Panc1 (cell line): ENCODE results near the gene CARM1. TPM values are rescaled to one million over a fixed set of nuclear protein-coding genes. Genes with fewer than 3 reads are reported as not detected.

Experiments
- ATAC-seq: fragments of 200-7000 bp; cut with Tn5 transposase; 2 replicates; pipeline ENCODE4 v1.9.1; 2020; ENCODE audit warnings: mild to moderate bottlenecking, moderate library complexity
- BruUV-seq: library from RNA; stranded (reverse); fragments of 400-500 nt; replicated peaks from 2 replicates; lab custom pipeline; 2021; lab: Mats Ljungman, UMichigan
- CTCF ChIA-PET: fragments of 300-600 bp; sonication (Branson Sonifier 250); formaldehyde crosslinking; loops from one replicate; lab custom pipeline; 2022; ENCODE audit warnings: antibody characterized with exemption; lab: Charles Lee
- POLR2A ChIA-PET: fragments of 300-600 bp; sonication (Branson Sonifier 250); formaldehyde crosslinking; loops from one replicate; lab custom pipeline; 2022; ENCODE audit warnings: antibody characterized with exemption; lab: Charles Lee
- DNase-seq: peaks from one replicate; pipeline ENCODE4 v3.0.0-alpha.2; 2010; ENCODE audit warnings: low read depth, low spot score
- H3K27ac ChIP-seq: 2 replicates; pipeline ENCODE4 v1.5.1; 2011; ENCODE audit warnings: mild to moderate bottlenecking, low read length, inconsistent platforms
- H3K27me3 ChIP-seq: fragments of 200-500 bp; sonication (Bioruptor generic); 2 replicates; pipeline ENCODE4 v1.6.0; 2014; ENCODE audit warnings: low read length, inconsistent platforms; ENCODE audit not compliant: control insufficient read depth, insufficient read depth
- H3K36me3 ChIP-seq: fragments of 200-500 bp; sonication (Bioruptor generic); 2 replicates; pipeline ENCODE4 v1.5.1; 2014; ENCODE audit warnings: inconsistent platforms, mild to moderate bottlenecking, low read length, moderate library complexity; ENCODE audit not compliant: control insufficient read depth, insufficient read depth
- H3K4me1 ChIP-seq: 2 replicates; pipeline ENCODE4 v1.5.1; 2011; ENCODE audit warnings: inconsistent platforms, mild to moderate bottlenecking, low read length, moderate library complexity; ENCODE audit not compliant: control insufficient read depth, insufficient read depth
- H3K4me3 ChIP-seq, 2 experiments: 2 replicates each; pipeline ENCODE4 v1.5.1; 2011 to 2012; ENCODE audit warnings: low read depth in 2 of 2, low read length in 2 of 2, mild to moderate bottlenecking in 2 of 2, inconsistent platforms in 1 of 2, moderate library complexity in 1 of 2
- H3K9me3 ChIP-seq: fragments of 200-500 bp; sonication (Bioruptor generic); 2 replicates; pipeline ENCODE4 v1.5.1; 2014; ENCODE audit warnings: low read depth, mild to moderate bottlenecking, inconsistent platforms, low read length, moderate library complexity; ENCODE audit not compliant: control insufficient read depth, insufficient read depth
- CTCF ChIP-seq: fragments of 450-650 bp; IDR thresholded peaks from 2 replicates; pipeline ENCODE4 v1.5.1; 2017; ENCODE audit warnings: mild to moderate bottlenecking
- POLR2AphosphoS5 ChIP-seq: IDR thresholded peaks from 2 replicates; pipeline ENCODE4 v1.6.1; 2012; ENCODE audit warnings: mild to moderate bottlenecking, low read depth, low read length, moderate library complexity
- REST ChIP-seq, 2 experiments: IDR thresholded peaks; 2 replicates each; pipeline ENCODE4 v1.6.1; 2011 to 2012; ENCODE audit warnings: low read depth in 2 of 2, control low read depth in 1 of 2, low read length in 1 of 2, mild to moderate bottlenecking in 1 of 2, moderate library complexity in 1 of 2; ENCODE audit not compliant: insufficient read depth in 1 of 2
- SIN3A ChIP-seq: IDR thresholded peaks from 2 replicates; pipeline ENCODE4 v1.6.1; 2012; ENCODE audit warnings: low read depth, mild to moderate bottlenecking, low read length, moderate library complexity, borderline replicate concordance; ENCODE audit not compliant: insufficient read depth
- TCF7L2 ChIP-seq: IDR thresholded peaks from 2 replicates; pipeline ENCODE4 v1.6.1; 2011; ENCODE audit warnings: mild to moderate bottlenecking, low read depth, low read length, inconsistent platforms
- in situ Hi-C: cut with HindIII; loops from 2 replicates; pipeline ENCODE4 v1.10.0; 2016; ENCODE audit warnings: low sequenced_read_pairs, low pct_unique_long_range_greater_than_20kb
- intact Hi-C: fragments of 100-400 bp; cut with micrococcal nuclease; formaldehyde crosslinking; loops from one replicate; pipeline ENCODE4 v1.10.0; 2022; ENCODE audit not compliant: unreplicated experiment
- total RNA-seq: library from RNA; stranded (reverse); gene quantifications from one replicate; pipeline ENCODE4 v1.2.1, GENCODE V29; 2021; ENCODE audit not compliant: unreplicated experiment

Gene CARM1
- total RNA-seq, 1 experiment from 2014 or later: 44.9 TPM

GRCh38 chr19:10828981-10829821 is 42.2 kb upstream of the CARM1 start:
- ChIA-PET CTCF (interaction anchor here (0.6 to 1.0 kb wide), 3 partner anchors 9 to 110 kb away, joined by 3 to 5 read pairs (median 3); no protein-coding TSS in a partner anchor), POLR2A (no interaction called here)
- BruUV-seq: no TSS peak
- Histone ChIP-seq H3K4me3 (no peak overlapping the region), H3K36me3 (no peaks in the 10 kb centered on the region), H3K27me3 (no peaks in the 10 kb centered on the region), H3K4me1 (no peaks in the 10 kb centered on the region), H3K27ac (no peak overlapping the region), H3K9me3 (no peaks in the 10 kb centered on the region)
- ATAC-seq: peak; percentile 46
- in situ Hi-C loops: no loop called here
- intact Hi-C loops: no loop called here
- no peak for TF ChIP-seq REST (IDR thresholded peaks at IDR 0.05; ENCODE audit: insufficient read depth in 1 of 2, low read depth in 2 of 2, low read length in 1 of 2)
- peak; percentile 47; the same call in 1 of the 2 replicates for TF ChIP-seq CTCF
- 0 out of 2 replicates have a peak, but pooled peaks have one; percentile 7 for TF ChIP-seq POLR2AphosphoS5
- DNase-seq: no peak

- in situ Hi-C loops (no loop called here), intact Hi-C loops (no loop called here)
- H3K9me3 ChIP-seq: no peaks in the 10 kb centered on the region
- ATAC-seq: no peak; the same call in 1 of the 2 replicates
- H3K27ac ChIP-seq: no peak overlapping the region
- no peak for TF ChIP-seq POLR2AphosphoS5
- TF ChIP-seq CTCF: no peak
- TF ChIP-seq TCF7L2: no peak
- no peak for TF ChIP-seq SIN3A
- no peak for TF ChIP-seq REST (IDR thresholded peaks at IDR 0.05; ENCODE audit: insufficient read depth in 1 of 2, low read depth in 2 of 2, low read length in 1 of 2)
- DNase-seq: no peak
- H3K4me1 ChIP-seq: no peaks in the 10 kb centered on the region
- BruUV-seq: no TSS peak
- H3K4me3 ChIP-seq: no peak overlapping the region
- H3K27me3 ChIP-seq: no peaks in the 10 kb centered on the region
- ChIA-PET CTCF (interaction anchor here (0.6 to 1.0 kb wide), 2 partner anchors 10 to 45 kb away, joined by 3 to 5 read pairs; no protein-coding TSS in a partner anchor), POLR2A (no interaction called here)
- H3K36me3 ChIP-seq: no peaks in the 10 kb centered on the region
Measured at GRCh38 chr19:10829967-10830366, 41.4 kb upstream of the CARM1 start.
